Measurements from ENCODE around the gene ANP32A.

- TF ChIP-seq POLR2A (IDR thresholded peaks at IDR 0.05; ENCODE audit: low read depth, low read length) = no peak
- TF ChIP-seq POLR2AphosphoS5 (IDR thresholded peaks at IDR 0.05; ENCODE audit: low read depth, low read length) = no peak
Observed at GRCh38 chr15:68830141-68830785, 9.6 kb upstream of the ANP32A start.
